ENCODE data around the gene CYSLTR2. TPM values are rescaled to one million over a fixed set of nuclear protein-coding genes. Genes with fewer than 3 reads are reported as not detected.

The CYSLTR2 gene
- total RNA-seq, 1 donor from 2014 or later: 2.1 TPM

DNA sequence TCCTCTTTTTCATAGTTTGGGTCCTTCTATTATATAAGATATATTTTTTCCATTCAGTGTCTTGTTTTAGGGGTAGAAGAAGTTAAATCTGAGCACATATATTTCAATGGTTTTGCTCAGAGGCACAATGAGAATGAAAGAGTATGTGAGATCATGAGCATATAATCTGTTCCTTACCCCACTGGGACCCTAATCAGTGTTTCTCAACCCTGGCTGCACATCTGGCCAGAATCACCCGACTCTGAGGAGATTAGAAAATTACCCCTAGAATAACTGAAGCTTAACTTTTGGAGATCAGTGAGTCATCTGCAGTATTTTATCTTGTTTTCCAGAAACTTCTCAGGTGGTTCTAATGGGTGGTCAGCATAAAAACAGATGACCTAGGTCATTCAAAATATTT, 782 bp downstream of the CYSLTR2 start:
- FAIRE-seq (no peak), DNase-seq (ENCODE audit: low read depth) (no peak)
- peaks cover 4% of the 10 kb centered on the region for H3K27me3 ChIP-seq (ENCODE audit: insufficient read depth, low read length)
- no peak overlapping the region for H3K4me2 ChIP-seq (ENCODE audit: low read length)
- no peak overlapping the region for H3K4me3 ChIP-seq (ENCODE audit: insufficient read depth, low read depth, low read length)
- H3K9me3 ChIP-seq (ENCODE audit: insufficient read depth, low read depth, low read length): no peaks in the 10 kb centered on the region
- H3K27me3 Mint-ChIP-seq (ENCODE audit: low read depth, unreplicated experiment): no peaks in the 10 kb centered on the region
- H2AFZ ChIP-seq (ENCODE audit: low read depth, low read length): no peak overlapping the region
- no peak overlapping the region for H3K9ac ChIP-seq (ENCODE audit: low read length)
- TF ChIP-seq CTCF (IDR thresholded peaks at IDR 0.05; ENCODE audit: insufficient read depth, low read depth, low read length) (no peak), EZH2 (IDR thresholded peaks at IDR 0.05; ENCODE audit: insufficient read depth, low read length) (no peak)
- H3K36me3 Mint-ChIP-seq (ENCODE audit: low read depth, unreplicated experiment): no peaks in the 10 kb centered on the region
- H3K9me3 Mint-ChIP-seq (ENCODE audit: unreplicated experiment): no peaks in the 10 kb centered on the region
- H3K4me1 ChIP-seq (ENCODE audit: insufficient read depth, low read length): no peaks in the 10 kb centered on the region
- H3K4me1 Mint-ChIP-seq (ENCODE audit: low read depth, unreplicated experiment): peaks cover 2% of the 10 kb centered on the region
- no peaks in the 10 kb centered on the region for H3K36me3 ChIP-seq (ENCODE audit: insufficient read depth, low read length)
- no peaks in the 10 kb centered on the region for H4K20me1 ChIP-seq (ENCODE audit: insufficient read depth, low read length)
- H3K4me3 Mint-ChIP-seq (ENCODE audit: unreplicated experiment): no peak overlapping the region
- no peaks in the 10 kb centered on the region for H3K79me2 ChIP-seq (ENCODE audit: insufficient read depth, low read length)
- no peak overlapping the region for H3K27ac ChIP-seq (ENCODE audit: low read depth, low read length)
- H3K27ac Mint-ChIP-seq (ENCODE audit: unreplicated experiment): no peak overlapping the region

DNA sequence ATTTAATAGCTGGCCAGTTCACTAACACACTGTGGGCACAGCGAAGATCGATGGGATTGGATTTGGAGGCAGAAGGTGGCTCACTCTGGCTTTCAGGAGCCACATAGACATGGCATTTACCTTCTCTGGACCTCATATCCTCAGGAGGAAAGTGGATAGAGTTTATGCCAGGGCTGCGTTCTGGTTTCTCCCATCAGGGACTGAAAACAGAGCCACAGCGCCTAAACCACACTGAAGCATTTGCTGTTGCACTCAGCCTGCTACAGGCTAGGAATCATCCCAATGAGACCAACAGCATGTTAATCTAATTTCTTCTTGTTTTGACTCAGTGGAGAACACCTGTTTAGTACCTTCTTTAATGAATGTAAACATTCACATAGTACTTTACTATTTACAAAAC, 1.6 kb downstream of the CYSLTR2 start:
- H3K4me1 Mint-ChIP-seq (ENCODE audit: low read depth, unreplicated experiment): peaks cover 2% of the 10 kb centered on the region
- peaks cover 4% of the 10 kb centered on the region for H3K27me3 ChIP-seq (ENCODE audit: insufficient read depth, low read length)

More for the DNA sequence above, 1.6 kb downstream of the CYSLTR2 start:
- Histone ChIP-seq H3K4me1 (ENCODE audit: insufficient read depth, low read length) (no peaks in the 10 kb centered on the region), H3K9ac (ENCODE audit: low read length) (no peak overlapping the region), H3K27ac (ENCODE audit: low read depth, low read length) (no peak overlapping the region), H3K9me3 (ENCODE audit: insufficient read depth, low read depth, low read length) (no peaks in the 10 kb centered on the region), H3K36me3 (ENCODE audit: insufficient read depth, low read length) (no peaks in the 10 kb centered on the region), H4K20me1 (ENCODE audit: insufficient read depth, low read length) (no peaks in the 10 kb centered on the region), H3K79me2 (ENCODE audit: insufficient read depth, low read length) (no peaks in the 10 kb centered on the region), H2AFZ (ENCODE audit: low read depth, low read length) (no peak overlapping the region), H3K4me2 (ENCODE audit: low read length) (no peak overlapping the region), H3K4me3 (ENCODE audit: insufficient read depth, low read depth, low read length) (no peak overlapping the region)
- no peak for FAIRE-seq
- H3K27me3 Mint-ChIP-seq (ENCODE audit: low read depth, unreplicated experiment): no peaks in the 10 kb centered on the region
- DNase-seq (ENCODE audit: low read depth): no peak
- no peaks in the 10 kb centered on the region for H3K9me3 Mint-ChIP-seq (ENCODE audit: unreplicated experiment)
- no peak overlapping the region for H3K4me3 Mint-ChIP-seq (ENCODE audit: unreplicated experiment)
- TF ChIP-seq CTCF (IDR thresholded peaks at IDR 0.05; ENCODE audit: insufficient read depth, low read depth, low read length) (no peak), EZH2 (IDR thresholded peaks at IDR 0.05; ENCODE audit: insufficient read depth, low read length) (no peak)
- H3K36me3 Mint-ChIP-seq (ENCODE audit: low read depth, unreplicated experiment): no peaks in the 10 kb centered on the region
- no peak overlapping the region for H3K27ac Mint-ChIP-seq (ENCODE audit: unreplicated experiment)
